Suprapubic skin (tissue), 3 donors: ENCODE results near the gene KRT33A.

Source experiments
- CTCF ChIP-seq, 2 donors: fragments of 200-600 bp in 1 of 2; fragments of 450-650 bp in 1 of 2; sonication (generic) in 1 of 2; IDR thresholded peaks; one replicate each; pipeline ENCODE4 v1.5.1; 2016 to 2019; ENCODE audit warnings: antibody characterized with exemption in 2 of 2, mild to moderate bottlenecking in 1 of 2, moderate library complexity in 1 of 2
- EP300 ChIP-seq: sonication (generic); formaldehyde crosslinking; IDR thresholded peaks from one replicate; pipeline ENCODE4 v1.6.1; 2017; ENCODE audit warnings: antibody characterized with exemption
- POLR2A ChIP-seq, 2 donors: fragments of 450-650 bp; IDR thresholded peaks; one replicate each; pipeline ENCODE4 v1.6.1; 2017; ENCODE audit warnings: antibody characterized with exemption in 2 of 2, mild to moderate bottlenecking in 2 of 2, moderate library complexity in 2 of 2

GRCh38 chr17:41383690-41384089 lies 33.1 kb upstream of the KRT33A start:
- TF ChIP-seq CTCF (IDR thresholded peaks at IDR 0.05) (no peak), POLR2A (IDR thresholded peaks at IDR 0.05) (no peak), EP300 (no peak)
